HepG2 (cell line): ENCODE measurements around the gene PRM2. TPM values are rescaled to one million over a fixed set of nuclear protein-coding genes. Genes with fewer than 3 reads are reported as not detected.
A peak's percentile ranks its signal among the peaks of the same experiment; 100 is the strongest.

Experiments used
- ATF4 ChIP-seq, 2 experiments: fragments of 450-650 bp in 1 of 2; sonication (generic) in 1 of 2; formaldehyde crosslinking; IDR thresholded peaks; 2 replicates each; pipeline versions ENCODE4 v1.5.0 to v1.8.0; 2020 to 2022; ENCODE audit warnings: mild to moderate bottlenecking in 1 of 2, missing genetic modification reagents in 1 of 2
- GATA4 ChIP-seq: sonication (generic); IDR thresholded peaks from 2 replicates; pipeline ENCODE4 v1.6.1; 2016; ENCODE audit warnings: antibody characterized with exemption, low read depth, borderline replicate concordance
- GLI4 ChIP-seq: sonication (generic); formaldehyde crosslinking; IDR thresholded peaks from 2 replicates; pipeline ENCODE4 v1.5.1; 2020; ENCODE audit warnings: missing genetic modification reagents, mild to moderate bottlenecking, moderate library complexity, borderline replicate concordance
- ISL2 ChIP-seq: sonication (generic); formaldehyde crosslinking; IDR thresholded peaks from 2 replicates; pipeline ENCODE4 v1.5.0; 2020; ENCODE audit warnings: missing genetic modification reagents
- KDM4B ChIP-seq: sonication (generic); formaldehyde crosslinking; IDR thresholded peaks from 2 replicates; pipeline ENCODE4 v1.4.0; 2020; ENCODE audit warnings: missing genetic modification reagents
- KDM6A ChIP-seq: IDR thresholded peaks from 2 replicates; pipeline ENCODE4 v1.6.1; 2016; ENCODE audit warnings: low read depth
- LCORL ChIP-seq, 2 experiments: fragments of 450-650 bp in 1 of 2; sonication (generic) in 1 of 2; formaldehyde crosslinking in 1 of 2; IDR thresholded peaks; 2 replicates each; pipeline versions ENCODE4 v1.5.0 to v1.6.1; 2017 to 2020; ENCODE audit warnings: antibody characterized with exemption in 1 of 2, missing genetic modification reagents in 1 of 2
- PAXIP1 ChIP-seq: sonication (generic); formaldehyde crosslinking; conservative IDR thresholded peaks from 2 replicates; pipeline ENCODE4 v1.4.0; 2020; ENCODE audit warnings: mild to moderate bottlenecking, missing genetic modification reagents, moderate library complexity
- SSRP1 ChIP-seq: IDR thresholded peaks from 2 replicates; pipeline ENCODE4 v1.6.1; 2016; ENCODE audit warnings: control low read depth
- ZNF276 ChIP-seq: sonication (generic); formaldehyde crosslinking; IDR thresholded peaks from 2 replicates; pipeline ENCODE4 v1.4.0; 2020; ENCODE audit warnings: mild to moderate bottlenecking, low read depth, missing genetic modification reagents
- ZNF547 ChIP-seq: sonication (generic); formaldehyde crosslinking; IDR thresholded peaks from 2 replicates; pipeline ENCODE4 v1.5.1; 2020; ENCODE audit warnings: mild to moderate bottlenecking, missing genetic modification reagents
- ZNF557 ChIP-seq: sonication (generic); formaldehyde crosslinking; IDR thresholded peaks from 2 replicates; pipeline ENCODE4 v1.4.0; 2020; ENCODE audit warnings: missing genetic modification reagents
- polyA plus RNA-seq, 8 experiments: library from polyadenylated mRNA; depleted of rRNA in 3 of 8; stranded (reverse) in 7 of 8; unstranded in 1 of 8; fragments of >200 nt; fragmentation: Illumina TruSeq in 4 of 8; extraction: Trizol in 4 of 8; gene quantifications; 2 replicates each; pipeline versions ENCODE4 v1.2.1 to v1.2.3, GENCODE V29; 2011 to 2016; ENCODE audit warnings: low read depth in 4 of 8, missing spikeins in 1 of 8, mixed read lengths in 1 of 8; ENCODE audit not compliant: insufficient read depth in 1 of 8
- total RNA-seq, 5 experiments: library from RNA; depleted of rRNA; stranded (reverse); fragments of >200 nt; fragmentation: Illumina TruSeq; extraction: Trizol; gene quantifications; 2 replicates each; pipeline ENCODE4 v1.2.3, GENCODE V29; 2016; ENCODE audit warnings: low read depth in 1 of 5
- TF ChIP-seq, protein P1 (sequence below): sonication (generic); formaldehyde crosslinking; IDR thresholded peaks from 2 replicates; pipeline ENCODE4 v1.5.1; 2020; ENCODE audit warnings: mild to moderate bottlenecking, moderate library complexity, missing genetic modification reagents
- TF ChIP-seq, protein P2 (sequence below): sonication (generic); formaldehyde crosslinking; IDR thresholded peaks from 2 replicates; pipeline ENCODE4 v1.5.0; 2020; ENCODE audit warnings: missing genetic modification reagents
- TF ChIP-seq, protein P3 (sequence below): sonication (generic); formaldehyde crosslinking; IDR thresholded peaks from 2 replicates; pipeline ENCODE4 v1.5.0; 2020; ENCODE audit warnings: missing genetic modification reagents
- TF ChIP-seq, protein P4 (sequence below): IDR thresholded peaks from 2 replicates; pipeline ENCODE4 v1.6.1; 2012; ENCODE audit warnings: low read depth, low read length, improper control_type of control experiment

PRM2 gene
- total and polyA plus RNA-seq, 2 of the 13 experiments (the other 11 are each of a cell fraction or from before 2014, with no cell fraction given), result 0.54 TPM; not detected in 1

- TF ChIP-seq, protein P1, sequence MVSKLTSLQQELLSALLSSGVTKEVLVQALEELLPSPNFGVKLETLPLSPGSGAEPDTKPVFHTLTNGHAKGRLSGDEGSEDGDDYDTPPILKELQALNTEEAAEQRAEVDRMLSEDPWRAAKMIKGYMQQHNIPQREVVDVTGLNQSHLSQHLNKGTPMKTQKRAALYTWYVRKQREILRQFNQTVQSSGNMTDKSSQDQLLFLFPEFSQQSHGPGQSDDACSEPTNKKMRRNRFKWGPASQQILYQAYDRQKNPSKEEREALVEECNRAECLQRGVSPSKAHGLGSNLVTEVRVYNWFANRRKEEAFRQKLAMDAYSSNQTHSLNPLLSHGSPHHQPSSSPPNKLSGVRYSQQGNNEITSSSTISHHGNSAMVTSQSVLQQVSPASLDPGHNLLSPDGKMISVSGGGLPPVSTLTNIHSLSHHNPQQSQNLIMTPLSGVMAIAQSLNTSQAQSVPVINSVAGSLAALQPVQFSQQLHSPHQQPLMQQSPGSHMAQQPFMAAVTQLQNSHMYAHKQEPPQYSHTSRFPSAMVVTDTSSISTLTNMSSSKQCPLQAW (CRISPR knock-in tag), result 0 out of 2 replicates have a peak, but pooled peaks have one; percentile 74
- TF ChIP-seq PAXIP1 (CRISPR knock-in tag) (peak; percentile 48), KDM4B (CRISPR knock-in tag) (0 out of 2 replicates have a peak, but pooled peaks have one; percentile 23), KDM6A (CRISPR knock-in tag) (peak; percentile 20; the same call in 1 of the 2 replicates), GATA4 (no peak), ZNF547 (CRISPR knock-in tag) (no peak), LCORL (IDR thresholded peaks at IDR 0.05) (no peak), LCORL (CRISPR knock-in tag; IDR thresholded peaks at IDR 0.05) (peak; percentile 57; the same call in 1 of the 2 replicates), ZNF276 (CRISPR knock-in tag) (0 out of 2 replicates have a peak, but pooled peaks have one; percentile 4), GLI4 (no peak), ATF4 (CRISPR knock-in tag; IDR thresholded peaks at IDR 0.05) (peak in 1 of 2 experiments; percentile 95; a peak in 2 of 4 replicates), ZNF557 (CRISPR knock-in tag) (no peak), SSRP1 (CRISPR knock-in tag) (no peak), ISL2 (CRISPR knock-in tag) (peak; percentile 58)
- TF ChIP-seq, protein P2, sequence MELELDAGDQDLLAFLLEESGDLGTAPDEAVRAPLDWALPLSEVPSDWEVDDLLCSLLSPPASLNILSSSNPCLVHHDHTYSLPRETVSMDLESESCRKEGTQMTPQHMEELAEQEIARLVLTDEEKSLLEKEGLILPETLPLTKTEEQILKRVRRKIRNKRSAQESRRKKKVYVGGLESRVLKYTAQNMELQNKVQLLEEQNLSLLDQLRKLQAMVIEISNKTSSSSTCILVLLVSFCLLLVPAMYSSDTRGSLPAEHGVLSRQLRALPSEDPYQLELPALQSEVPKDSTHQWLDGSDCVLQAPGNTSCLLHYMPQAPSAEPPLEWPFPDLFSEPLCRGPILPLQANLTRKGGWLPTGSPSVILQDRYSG (CRISPR knock-in tag), result 0 out of 2 replicates have a peak, but pooled peaks have one; percentile 39
- TF ChIP-seq, protein P3, sequence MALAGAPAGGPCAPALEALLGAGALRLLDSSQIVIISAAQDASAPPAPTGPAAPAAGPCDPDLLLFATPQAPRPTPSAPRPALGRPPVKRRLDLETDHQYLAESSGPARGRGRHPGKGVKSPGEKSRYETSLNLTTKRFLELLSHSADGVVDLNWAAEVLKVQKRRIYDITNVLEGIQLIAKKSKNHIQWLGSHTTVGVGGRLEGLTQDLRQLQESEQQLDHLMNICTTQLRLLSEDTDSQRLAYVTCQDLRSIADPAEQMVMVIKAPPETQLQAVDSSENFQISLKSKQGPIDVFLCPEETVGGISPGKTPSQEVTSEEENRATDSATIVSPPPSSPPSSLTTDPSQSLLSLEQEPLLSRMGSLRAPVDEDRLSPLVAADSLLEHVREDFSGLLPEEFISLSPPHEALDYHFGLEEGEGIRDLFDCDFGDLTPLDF (CRISPR knock-in tag), result no peak
- TF ChIP-seq, protein P4, sequence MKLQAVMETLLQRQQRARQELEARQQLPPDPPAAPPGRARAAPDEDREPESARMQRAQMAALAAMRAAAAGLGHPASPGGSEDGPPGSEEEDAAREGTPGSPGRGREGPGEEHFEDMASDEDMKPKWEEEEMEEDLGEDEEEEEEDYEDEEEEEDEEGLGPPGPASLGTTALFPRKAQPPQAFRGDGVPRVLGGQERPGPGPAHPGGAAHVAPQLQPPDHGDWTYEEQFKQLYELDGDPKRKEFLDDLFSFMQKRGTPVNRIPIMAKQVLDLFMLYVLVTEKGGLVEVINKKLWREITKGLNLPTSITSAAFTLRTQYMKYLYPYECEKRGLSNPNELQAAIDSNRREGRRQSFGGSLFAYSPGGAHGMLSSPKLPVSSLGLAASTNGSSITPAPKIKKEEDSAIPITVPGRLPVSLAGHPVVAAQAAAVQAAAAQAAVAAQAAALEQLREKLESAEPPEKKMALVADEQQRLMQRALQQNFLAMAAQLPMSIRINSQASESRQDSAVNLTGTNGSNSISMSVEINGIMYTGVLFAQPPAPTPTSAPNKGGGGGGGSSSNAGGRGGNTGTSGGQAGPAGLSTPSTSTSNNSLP, result no peak
Observed at GRCh38 chr16:11273721-11274324, 2.5 kb downstream of the PRM2 start (continued).
